Glutamatergic neuron (in vitro differentiated cells): ENCODE results near the gene TLE1. TPM values are rescaled to one million over a fixed set of nuclear protein-coding genes. Genes with fewer than 3 reads are reported as not detected.

Experiments used
- DNase-seq: peaks from one replicate; pipeline ENCODE4 v3.0.0; 2022
- H3K27ac Mint-ChIP-seq: one replicate; pipeline ENCODE4 v1.8.0; 2020; ENCODE audit warnings: mild to moderate bottlenecking, mixed read lengths, inconsistent platforms; ENCODE audit not compliant: unreplicated experiment
- H3K27me3 Mint-ChIP-seq: one replicate; pipeline ENCODE4 v1.8.0; 2020; ENCODE audit warnings: mild to moderate bottlenecking, moderate library complexity, mixed read lengths, inconsistent platforms; ENCODE audit not compliant: unreplicated experiment
- H3K36me3 Mint-ChIP-seq: one replicate; pipeline ENCODE4 v1.8.0; 2020; ENCODE audit warnings: mild to moderate bottlenecking, mixed read lengths, inconsistent platforms; ENCODE audit not compliant: unreplicated experiment
- H3K4me1 Mint-ChIP-seq: one replicate; pipeline ENCODE4 v1.8.0; 2020; ENCODE audit warnings: mild to moderate bottlenecking, low read depth, mixed read lengths, inconsistent platforms; ENCODE audit not compliant: unreplicated experiment
- H3K4me3 Mint-ChIP-seq: one replicate; pipeline ENCODE4 v1.8.0; 2020; ENCODE audit warnings: mild to moderate bottlenecking, mixed read lengths, inconsistent platforms; ENCODE audit not compliant: unreplicated experiment
- H3K9me3 Mint-ChIP-seq: one replicate; pipeline ENCODE4 v1.8.0; 2020; ENCODE audit warnings: mild to moderate bottlenecking, moderate library complexity, mixed read lengths, inconsistent platforms; ENCODE audit not compliant: unreplicated experiment
- total RNA-seq: library from RNA; stranded (reverse); fragmentation: NEBNext Ultra II Directional; extraction: Animal tissue kit (Norgen Biotek cat#: 25700); gene quantifications from one replicate; pipeline ENCODE4 v1.2.1, GENCODE V29; 2021; ENCODE audit not compliant: unreplicated experiment
- TF ChIP-seq, protein P1 (sequence below): fragments of 200-600 bp; sonication (generic); IDR thresholded peaks from one replicate; pipeline ENCODE4 v1.5.0; 2021; ENCODE audit not compliant: partially characterized antibody, unreplicated experiment

TLE1 gene
- total RNA-seq, 1 donor from 2014 or later, result 345 TPM

DNA sequence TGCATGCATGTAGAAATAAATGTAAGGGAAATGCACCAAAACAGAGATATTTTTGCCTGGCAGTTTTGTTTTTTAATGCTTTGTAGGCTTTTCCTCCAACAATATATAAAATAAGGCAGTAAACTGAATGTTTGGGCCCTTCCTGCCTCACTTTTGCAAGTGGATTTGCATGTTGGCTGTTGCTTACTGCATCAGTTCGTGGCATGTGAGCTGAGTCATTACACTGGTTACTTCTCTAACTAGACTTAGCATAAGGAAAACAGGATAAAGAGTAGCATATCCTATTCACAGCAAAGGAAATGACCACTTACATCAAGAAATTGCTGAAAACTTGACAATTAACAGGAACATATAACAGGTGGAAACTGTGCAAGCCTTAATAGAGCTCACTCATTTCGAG, 113.4 kb downstream of the TLE1 start:
- TF ChIP-seq, protein P1, sequence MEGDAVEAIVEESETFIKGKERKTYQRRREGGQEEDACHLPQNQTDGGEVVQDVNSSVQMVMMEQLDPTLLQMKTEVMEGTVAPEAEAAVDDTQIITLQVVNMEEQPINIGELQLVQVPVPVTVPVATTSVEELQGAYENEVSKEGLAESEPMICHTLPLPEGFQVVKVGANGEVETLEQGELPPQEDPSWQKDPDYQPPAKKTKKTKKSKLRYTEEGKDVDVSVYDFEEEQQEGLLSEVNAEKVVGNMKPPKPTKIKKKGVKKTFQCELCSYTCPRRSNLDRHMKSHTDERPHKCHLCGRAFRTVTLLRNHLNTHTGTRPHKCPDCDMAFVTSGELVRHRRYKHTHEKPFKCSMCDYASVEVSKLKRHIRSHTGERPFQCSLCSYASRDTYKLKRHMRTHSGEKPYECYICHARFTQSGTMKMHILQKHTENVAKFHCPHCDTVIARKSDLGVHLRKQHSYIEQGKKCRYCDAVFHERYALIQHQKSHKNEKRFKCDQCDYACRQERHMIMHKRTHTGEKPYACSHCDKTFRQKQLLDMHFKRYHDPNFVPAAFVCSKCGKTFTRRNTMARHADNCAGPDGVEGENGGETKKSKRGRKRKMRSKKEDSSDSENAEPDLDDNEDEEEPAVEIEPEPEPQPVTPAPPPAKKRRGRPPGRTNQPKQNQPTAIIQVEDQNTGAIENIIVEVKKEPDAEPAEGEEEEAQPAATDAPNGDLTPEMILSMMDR, result no peak
- no peak for DNase-seq
- peaks cover 7% of the 10 kb centered on the region for H3K36me3 Mint-ChIP-seq
- H3K27me3 Mint-ChIP-seq, result peaks cover 3% of the 10 kb centered on the region
- H3K9me3 Mint-ChIP-seq, result peaks cover 6% of the 10 kb centered on the region
- no peak overlapping the region for H3K27ac Mint-ChIP-seq
- no peak overlapping the region for H3K4me3 Mint-ChIP-seq
- peaks cover 12% of the 10 kb centered on the region for H3K4me1 Mint-ChIP-seq

DNA sequence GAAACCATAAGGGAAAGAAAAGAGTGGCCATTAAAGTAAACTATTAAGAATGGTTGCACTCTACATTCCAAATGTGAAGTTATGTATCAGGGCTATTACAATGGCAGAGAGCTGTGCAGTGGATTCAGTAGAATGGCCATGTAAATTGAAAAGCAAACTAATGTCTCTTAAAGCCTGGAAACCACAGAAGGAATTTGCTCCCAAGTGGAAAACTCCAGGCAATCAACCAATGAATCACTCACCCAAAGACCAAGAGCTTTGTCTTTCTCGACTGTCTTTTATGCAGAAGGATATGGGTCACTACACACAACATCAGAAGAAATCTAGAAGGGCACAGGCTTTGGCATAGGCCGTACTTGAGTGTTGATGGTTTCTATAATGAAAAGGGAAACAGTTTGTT, 114.9 kb downstream of the TLE1 start:
- TF ChIP-seq, protein P1, result no peak

DNA sequence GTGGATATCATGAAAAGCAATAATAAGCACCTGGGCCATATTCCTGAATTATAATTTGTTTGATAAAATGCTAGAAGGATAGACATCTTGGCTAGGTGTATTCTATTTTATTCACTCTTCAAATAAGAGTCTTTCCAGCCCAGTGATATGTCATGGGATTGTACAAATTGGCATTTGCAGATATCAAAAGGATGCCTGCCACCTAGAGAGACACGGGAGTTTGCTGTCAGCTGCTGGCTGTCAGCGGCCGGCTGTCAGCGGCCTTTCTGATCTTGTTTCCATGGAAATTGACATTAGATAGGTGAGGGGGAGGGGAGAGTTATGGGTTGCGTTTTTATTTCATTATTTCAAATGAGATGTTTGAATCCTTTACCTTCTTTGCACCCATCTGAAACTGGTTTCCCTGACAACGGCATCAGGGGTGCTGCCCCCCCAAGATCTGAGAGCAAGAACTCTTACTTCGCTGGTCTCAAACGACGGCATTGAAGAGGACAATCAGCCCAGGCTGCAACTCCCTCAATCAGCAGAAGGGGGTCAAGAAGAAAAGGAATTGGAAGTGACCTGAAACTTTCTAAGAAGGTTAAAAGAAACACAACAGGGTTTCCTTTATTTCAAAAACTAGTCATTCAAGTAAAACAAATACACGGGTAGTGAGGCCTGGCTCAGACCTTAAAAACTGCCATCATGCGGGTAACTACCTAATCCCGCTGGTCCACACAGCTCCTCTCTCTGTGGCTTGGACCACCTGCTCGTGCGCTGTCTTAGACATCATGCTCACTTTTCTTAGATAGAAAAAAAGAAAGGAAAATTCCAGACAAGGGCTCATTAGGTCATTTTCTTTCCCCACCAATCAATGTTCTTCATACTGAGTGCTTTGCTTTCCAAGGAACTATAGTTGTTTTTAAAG, 115.7 kb downstream of the TLE1 start:
- Mint-ChIP-seq H3K27ac (peak overlapping the region; percentile 36), H3K4me1 (peaks cover 13% of the 10 kb centered on the region)

More for the DNA sequence above, 114.9 kb downstream of the TLE1 start:
- Mint-ChIP-seq H3K36me3 (peaks cover 5% of the 10 kb centered on the region), H3K27me3 (peaks cover 3% of the 10 kb centered on the region), H3K9me3 (peaks cover 6% of the 10 kb centered on the region), H3K4me1 (peaks cover 13% of the 10 kb centered on the region), H3K27ac (no peak overlapping the region), H3K4me3 (no peak overlapping the region)
- no peak for DNase-seq

DNA sequence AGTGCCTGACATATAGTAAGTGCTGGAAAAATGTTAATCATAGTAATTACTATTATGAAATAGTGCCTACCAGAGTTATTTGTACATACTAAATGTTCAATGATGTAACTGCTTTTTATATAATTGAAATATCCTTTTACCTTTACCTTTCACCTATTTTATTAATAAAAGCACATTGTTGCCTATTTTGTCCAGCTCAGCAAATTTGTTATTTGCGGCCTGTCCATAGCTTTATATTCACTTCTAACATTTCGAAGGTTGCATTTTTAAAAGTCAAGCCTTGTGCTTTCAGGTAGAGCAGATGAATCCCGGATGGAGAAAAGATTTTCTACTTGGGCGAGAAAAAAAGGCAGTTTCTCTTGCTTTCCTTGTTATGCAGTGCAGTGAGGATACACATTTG, 119.3 kb downstream of the TLE1 start:
- Mint-ChIP-seq H3K27ac (no peak overlapping the region), H3K27me3 (peaks cover 2% of the 10 kb centered on the region), H3K4me1 (peaks cover 27% of the 10 kb centered on the region), H3K4me3 (no peak overlapping the region), H3K36me3 (no peaks in the 10 kb centered on the region), H3K9me3 (peaks cover 12% of the 10 kb centered on the region)
- TF ChIP-seq, protein P1, result no peak
- DNase-seq, result no peak

More for the DNA sequence above, 115.7 kb downstream of the TLE1 start:
- Mint-ChIP-seq H3K27me3 (peaks cover 3% of the 10 kb centered on the region), H3K36me3 (peaks cover 5% of the 10 kb centered on the region), H3K4me3 (no peak overlapping the region), H3K9me3 (peaks cover 6% of the 10 kb centered on the region)
- no peak for DNase-seq
- TF ChIP-seq, protein P1, result no peak

DNA sequence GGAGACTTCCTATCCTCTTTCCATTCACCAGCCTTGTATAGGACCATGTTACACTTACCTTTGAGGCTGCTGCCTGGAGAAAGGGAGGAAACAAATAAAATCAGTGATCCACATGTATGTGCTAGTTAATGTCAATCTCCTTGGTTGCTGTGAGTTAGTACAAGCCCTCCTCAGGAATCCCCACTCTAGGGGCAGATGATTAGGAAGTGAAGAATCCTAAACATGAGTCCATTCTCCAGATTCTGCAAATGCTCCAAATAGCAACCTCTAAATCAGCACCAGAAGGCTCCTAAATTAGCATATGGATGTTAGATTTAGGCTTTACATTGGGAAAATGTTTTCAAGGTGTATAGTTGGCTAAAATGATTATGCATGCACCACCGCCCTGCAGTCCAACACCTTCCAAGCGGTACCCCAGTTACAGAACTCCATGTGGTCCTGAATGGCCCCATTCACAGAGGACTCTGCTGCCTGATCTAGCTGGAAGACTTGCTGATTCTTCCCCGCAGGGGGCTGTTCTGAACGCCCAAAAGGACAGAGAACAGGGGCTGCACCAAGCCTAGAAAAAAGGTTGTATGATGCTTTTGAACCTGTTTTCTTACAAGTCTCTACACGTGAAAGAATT, 123.2 kb downstream of the TLE1 start:
- Mint-ChIP-seq H3K9me3 (peaks cover 11% of the 10 kb centered on the region), H3K27me3 (peaks cover 7% of the 10 kb centered on the region), H3K4me3 (no peak overlapping the region), H3K36me3 (no peaks in the 10 kb centered on the region), H3K4me1 (peaks cover 30% of the 10 kb centered on the region), H3K27ac (no peak overlapping the region)
- DNase-seq, result no peak
- TF ChIP-seq, protein P1, result no peak
